ENCODE data around the gene KCNH4.
A peak's percentile ranks its signal among the peaks of the same experiment; 100 is the strongest.
"Not testable (repeated sequence)": the region's sequence is repeated elsewhere in the genome, so short reads cannot be mapped to it uniquely, and the experiment has no call there.

The KCNH4 gene

DNA sequence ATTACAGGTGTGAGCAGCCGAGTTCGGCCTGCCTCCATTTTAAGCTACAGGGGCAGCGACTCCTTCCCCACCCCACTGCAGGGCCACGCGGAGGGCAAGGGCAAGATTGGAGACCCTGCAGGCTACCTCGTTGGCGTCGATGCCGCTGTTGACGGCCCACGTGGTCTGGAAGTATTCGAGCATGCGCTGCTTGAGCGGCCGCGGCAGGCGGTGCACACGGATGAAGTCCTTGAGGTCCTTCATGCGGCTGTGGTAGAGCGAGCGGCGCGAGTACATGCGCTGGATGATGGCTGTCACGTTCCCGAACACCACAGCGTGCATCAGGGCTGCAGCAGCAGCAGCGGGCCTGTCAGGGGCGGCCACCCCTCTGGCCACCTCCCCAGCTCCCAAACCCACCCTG, 11.6 kb downstream of the KCNH4 start:
- Mint-ChIP-seq H3K36me3 (peaks cover 8% of the 10 kb centered on the region), H3K27me3 (no peaks in the 10 kb centered on the region), H3K4me1 (peaks cover 14% of the 10 kb centered on the region), H3K4me3 (no peak overlapping the region), H3K9me3 (no peaks in the 10 kb centered on the region), H3K27ac (no peak overlapping the region)
- ATAC-seq = no peak

DNA sequence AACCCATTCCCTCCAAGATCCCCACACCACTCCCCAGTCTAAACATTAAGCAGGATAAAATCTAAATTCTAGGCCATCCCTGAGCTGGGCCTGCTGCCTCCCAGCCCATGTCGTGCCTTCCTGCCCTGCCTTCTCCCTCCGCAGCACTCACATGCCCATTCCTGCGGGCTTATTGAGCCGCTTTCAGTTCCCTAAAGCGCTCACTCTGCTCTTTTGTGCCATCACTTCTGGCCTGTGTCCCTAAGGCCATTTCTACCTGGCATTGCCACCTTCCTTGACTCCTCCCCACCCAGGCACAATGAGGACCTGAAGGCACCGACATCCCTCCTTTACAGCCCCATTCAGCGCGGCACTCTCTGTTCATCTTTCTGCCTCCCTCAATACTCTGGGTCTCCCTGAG, 13.1 kb downstream of the KCNH4 start:
- Mint-ChIP-seq H3K27me3 (no peaks in the 10 kb centered on the region), H3K27ac (no peak overlapping the region), H3K4me1 (peaks cover 18% of the 10 kb centered on the region), H3K9me3 (no peaks in the 10 kb centered on the region), H3K36me3 (peaks cover 8% of the 10 kb centered on the region), H3K4me3 (no peak overlapping the region)
- ATAC-seq = no peak

- no peaks in the 10 kb centered on the region for H3K9me3 Mint-ChIP-seq
- H3K27me3 Mint-ChIP-seq = no peaks in the 10 kb centered on the region
- no peak overlapping the region for H3K4me3 Mint-ChIP-seq
- ATAC-seq = no peak
- no peak overlapping the region for H3K27ac Mint-ChIP-seq
- H3K4me1 Mint-ChIP-seq = peaks cover 28% of the 10 kb centered on the region
- H3K36me3 Mint-ChIP-seq = peaks cover 8% of the 10 kb centered on the region
These were observed 14.7 kb downstream of the KCNH4 start for GRCh38 chr17:42166196-42166763.

DNA sequence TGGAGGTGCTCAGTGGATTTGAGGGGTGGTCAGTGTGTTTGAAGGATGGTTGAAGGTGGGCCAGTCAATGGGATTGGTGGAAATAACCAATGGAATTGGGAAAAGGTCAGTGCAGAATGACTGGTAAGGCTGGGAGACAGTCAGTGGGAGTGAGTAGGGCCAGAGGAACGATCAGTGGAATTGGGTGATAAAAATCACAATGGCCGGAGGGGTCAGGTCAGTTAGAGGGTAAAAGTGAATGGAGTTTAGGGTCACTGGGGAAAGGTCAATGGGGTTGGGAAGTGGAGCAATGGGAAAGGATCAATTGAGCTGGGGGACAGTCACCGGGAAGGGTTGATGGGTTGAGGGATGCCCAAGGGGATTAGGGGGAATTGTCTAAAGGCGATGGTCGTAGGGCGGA, 15.2 kb downstream of the KCNH4 start:
- Mint-ChIP-seq H3K27me3 (no peaks in the 10 kb centered on the region), H3K36me3 (peaks cover 5% of the 10 kb centered on the region), H3K4me3 (no peak overlapping the region), H3K27ac (no peak overlapping the region), H3K9me3 (no peaks in the 10 kb centered on the region), H3K4me1 (peaks cover 32% of the 10 kb centered on the region)
- ATAC-seq = no peak

GRCh38 chr17:42163696-42164407, 17.1 kb downstream of the KCNH4 start:
- no peak overlapping the region for H3K27ac Mint-ChIP-seq
- no peaks in the 10 kb centered on the region for H3K36me3 Mint-ChIP-seq
- no peak for ATAC-seq
- H3K27me3 Mint-ChIP-seq = no peaks in the 10 kb centered on the region
- peaks cover 32% of the 10 kb centered on the region for H3K4me1 Mint-ChIP-seq
- H3K9me3 Mint-ChIP-seq = no peaks in the 10 kb centered on the region
- H3K4me3 Mint-ChIP-seq = no peak overlapping the region

DNA sequence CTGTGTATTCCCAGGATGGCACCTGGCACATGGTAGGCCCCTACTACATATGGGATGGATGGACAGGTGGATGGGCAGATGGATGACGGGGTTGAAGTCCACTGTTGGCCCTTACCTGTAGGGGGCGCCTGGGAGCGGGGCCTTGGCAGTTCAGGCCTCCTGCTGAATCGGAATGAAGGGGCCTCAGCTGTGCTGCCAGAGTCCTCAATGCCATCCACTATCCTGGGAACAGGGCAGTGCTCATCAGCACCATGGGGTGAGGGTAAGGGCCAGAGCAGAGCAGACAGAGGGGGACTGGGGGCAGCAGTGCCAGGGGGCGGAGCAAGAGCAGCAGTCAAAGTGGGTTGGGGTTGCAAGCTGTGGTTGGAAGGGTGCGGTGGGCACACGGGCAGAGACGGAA, 17.8 kb downstream of the KCNH4 start:
- Mint-ChIP-seq H3K4me1 (peaks cover 32% of the 10 kb centered on the region), H3K36me3 (no peaks in the 10 kb centered on the region), H3K27me3 (no peaks in the 10 kb centered on the region), H3K9me3 (no peaks in the 10 kb centered on the region), H3K27ac (no peak overlapping the region), H3K4me3 (no peak overlapping the region)
- no peak for ATAC-seq

DNA sequence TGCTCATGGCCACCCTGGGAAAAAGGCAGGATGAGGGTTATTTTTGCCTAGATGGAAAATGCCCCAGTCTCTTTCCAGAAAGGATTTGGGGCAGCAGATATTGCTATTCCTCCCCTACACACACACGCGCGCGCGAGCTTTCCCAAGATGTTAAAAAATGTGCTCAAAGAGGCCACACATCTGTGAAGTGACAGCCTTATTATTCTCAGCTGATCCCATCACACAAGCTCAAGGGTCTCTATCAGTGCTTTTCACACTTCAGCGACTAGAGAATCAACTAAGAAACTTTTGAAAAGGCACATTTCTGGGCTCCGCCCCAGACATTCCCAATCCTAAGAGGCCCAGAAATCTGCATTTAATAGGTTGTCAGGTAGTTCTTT, 20.4 kb downstream of the KCNH4 start:
- H3K4me3 Mint-ChIP-seq = no peak overlapping the region
- H3K4me1 Mint-ChIP-seq = peaks cover 18% of the 10 kb centered on the region
- no peak for ATAC-seq
- no peak overlapping the region for H3K27ac Mint-ChIP-seq
- no peaks in the 10 kb centered on the region for H3K27me3 Mint-ChIP-seq
- no peaks in the 10 kb centered on the region for H3K36me3 Mint-ChIP-seq
- H3K9me3 Mint-ChIP-seq = no peaks in the 10 kb centered on the region

DNA sequence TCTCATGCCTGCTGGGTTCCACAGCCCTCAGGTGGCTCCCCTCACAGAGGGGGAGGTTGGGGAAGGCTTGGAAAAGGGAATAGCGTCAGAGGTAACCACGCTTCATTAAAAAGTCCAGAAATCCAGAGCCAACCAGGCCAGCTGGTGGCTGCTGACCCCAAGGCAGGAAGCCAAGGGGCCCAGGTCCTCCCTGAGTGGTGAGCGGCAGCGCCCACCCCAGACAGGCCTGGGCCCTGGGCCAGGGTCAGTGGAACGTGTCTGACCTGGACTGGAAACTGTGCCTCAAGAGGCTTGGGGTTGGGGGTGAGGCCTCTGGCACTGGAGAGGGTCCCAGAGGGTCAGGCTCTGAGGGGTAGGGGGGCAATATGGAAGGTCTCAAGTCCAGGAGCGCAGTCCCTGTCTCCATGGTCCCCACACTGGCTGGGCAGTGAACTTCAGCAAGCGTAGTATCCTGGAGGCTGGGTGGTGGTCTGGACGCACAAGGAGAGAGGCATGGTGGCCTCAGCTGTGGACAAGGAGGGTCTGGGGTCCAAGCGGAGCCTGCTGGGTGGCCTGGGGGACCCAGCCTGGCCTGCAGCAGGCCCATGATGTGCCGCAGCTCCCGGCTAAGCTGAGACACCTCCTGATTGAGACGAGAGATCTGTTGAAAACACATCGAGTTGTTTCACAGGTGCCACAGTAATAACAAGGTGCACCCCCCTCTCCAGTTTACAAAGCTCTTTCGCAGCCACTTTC, 21.0 kb downstream of the KCNH4 start:
- no peaks in the 10 kb centered on the region for H3K36me3 Mint-ChIP-seq
- H3K27me3 Mint-ChIP-seq = no peaks in the 10 kb centered on the region
- ATAC-seq = no peak
- H3K4me1 Mint-ChIP-seq = peaks cover 18% of the 10 kb centered on the region
- no peak overlapping the region for H3K4me3 Mint-ChIP-seq
- no peak overlapping the region for H3K27ac Mint-ChIP-seq
- H3K9me3 Mint-ChIP-seq = no peaks in the 10 kb centered on the region

DNA sequence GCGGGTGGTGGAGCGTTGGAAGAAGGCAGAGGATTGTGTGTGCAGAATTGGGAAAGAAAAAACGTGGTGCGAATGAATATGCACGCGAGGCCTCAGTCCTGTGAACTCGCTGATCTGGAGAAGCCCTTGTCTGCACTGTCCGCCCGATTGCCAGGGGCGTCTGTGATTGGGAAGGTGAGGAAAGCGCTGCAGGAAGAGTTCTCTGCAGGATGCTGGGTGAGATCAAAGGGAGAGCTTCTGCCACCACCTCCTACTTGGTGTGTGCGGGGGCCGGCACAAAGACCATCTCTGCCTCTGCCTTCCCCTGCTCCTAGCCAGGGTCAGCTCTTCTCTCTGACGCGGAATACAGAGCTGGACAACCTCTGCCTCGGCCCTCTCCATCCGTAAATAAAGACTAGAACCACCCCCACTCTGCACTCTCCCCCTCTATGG, 25.3 kb downstream of the KCNH4 start:
- Mint-ChIP-seq H3K4me3 (peak overlapping the region; percentile 85), H3K36me3 (peaks cover 6% of the 10 kb centered on the region), H3K27me3 (no peaks in the 10 kb centered on the region), H3K9me3 (no peaks in the 10 kb centered on the region), H3K27ac (peak overlapping the region; percentile 89), H3K4me1 (peaks cover 29% of the 10 kb centered on the region)
- ATAC-seq = no peak

- Mint-ChIP-seq H3K27me3 (no peaks in the 10 kb centered on the region), H3K9me3 (no peaks in the 10 kb centered on the region)
These were observed 26.8 kb downstream of the KCNH4 start for GRCh38 chr17:42153919-42154742.

GRCh38 chr17:42146911-42147607, 33.9 kb downstream of the KCNH4 start:
- H3K27ac Mint-ChIP-seq = peak overlapping the region; percentile 58
- ATAC-seq = no peak
- H3K4me1 Mint-ChIP-seq = peaks cover 43% of the 10 kb centered on the region
- H3K27me3 Mint-ChIP-seq = no peaks in the 10 kb centered on the region
- peaks cover 36% of the 10 kb centered on the region for H3K36me3 Mint-ChIP-seq
- H3K4me3 Mint-ChIP-seq = no peak overlapping the region
- H3K9me3 Mint-ChIP-seq = no peaks in the 10 kb centered on the region

More at GRCh38 chr17:42153919-42154742, 26.8 kb downstream of the KCNH4 start:
- Mint-ChIP-seq H3K27ac (peak overlapping the region; percentile 89), H3K36me3 (peaks cover 6% of the 10 kb centered on the region), H3K4me1 (peaks cover 29% of the 10 kb centered on the region), H3K4me3 (peak overlapping the region; percentile 85)
- ATAC-seq = no peak

DNA sequence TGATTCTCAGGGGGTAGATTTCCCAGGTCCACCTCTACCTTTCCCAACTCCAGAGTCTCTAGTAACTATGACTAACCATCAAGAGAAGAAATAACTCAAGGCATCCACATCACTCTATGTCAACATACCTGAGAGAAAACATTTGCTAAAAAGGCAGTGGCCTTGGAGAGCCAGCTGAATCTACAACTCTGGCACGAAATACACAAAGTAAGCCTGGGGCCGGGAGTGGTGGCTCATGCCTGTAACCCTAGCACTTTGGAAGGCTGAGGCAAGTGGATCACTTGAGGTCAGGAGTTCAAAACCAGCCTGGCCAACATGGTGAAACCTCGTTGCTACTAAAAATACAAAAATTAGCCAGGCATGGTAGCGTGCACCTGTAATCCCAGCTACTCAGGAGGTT, 37.8 kb downstream of the KCNH4 start:
- not testable (repeated sequence) for ATAC-seq, H3K27me3 Mint-ChIP-seq, H3K9me3 Mint-ChIP-seq, H3K4me3 Mint-ChIP-seq, H3K27ac Mint-ChIP-seq
- peaks cover 51% of the 10 kb centered on the region for H3K4me1 Mint-ChIP-seq
- H3K36me3 Mint-ChIP-seq = peaks cover 31% of the 10 kb centered on the region

GRCh38 chr17:42142371-42142896, 38.5 kb downstream of the KCNH4 start:
- Mint-ChIP-seq H3K27me3 (no peaks in the 10 kb centered on the region), H3K27ac (no peak overlapping the region), H3K4me1 (peaks cover 52% of the 10 kb centered on the region), H3K4me3 (no peak overlapping the region), H3K9me3 (no peaks in the 10 kb centered on the region), H3K36me3 (peaks cover 34% of the 10 kb centered on the region)
- ATAC-seq = no peak

DNA sequence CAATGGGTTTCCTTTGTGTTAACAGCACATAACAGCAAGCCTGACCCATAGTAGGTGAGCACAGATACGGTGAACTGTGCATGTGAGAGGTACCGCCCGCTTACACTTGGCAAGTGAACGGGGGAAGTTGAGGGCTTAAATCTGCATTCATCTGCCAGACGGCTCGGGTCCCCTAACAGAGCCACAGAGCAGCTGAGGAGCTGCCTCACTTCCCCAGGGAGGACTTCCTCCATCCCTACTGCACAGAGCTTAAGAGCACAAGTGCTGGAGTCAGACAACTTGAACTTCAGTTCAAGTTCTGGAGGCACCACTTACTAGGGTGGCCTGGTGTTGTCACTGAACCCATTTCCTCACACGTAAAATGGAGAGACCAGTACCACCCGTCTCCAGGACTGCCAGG, 39.6 kb downstream of the KCNH4 start:
- no peak for ATAC-seq
- Mint-ChIP-seq H3K27ac (no peak overlapping the region), H3K36me3 (peaks cover 33% of the 10 kb centered on the region), H3K4me1 (peaks cover 50% of the 10 kb centered on the region), H3K9me3 (no peaks in the 10 kb centered on the region), H3K27me3 (no peaks in the 10 kb centered on the region), H3K4me3 (no peak overlapping the region)
